Measurements from ENCODE around the gene ALPK3.

Gene ALPK3

DNA sequence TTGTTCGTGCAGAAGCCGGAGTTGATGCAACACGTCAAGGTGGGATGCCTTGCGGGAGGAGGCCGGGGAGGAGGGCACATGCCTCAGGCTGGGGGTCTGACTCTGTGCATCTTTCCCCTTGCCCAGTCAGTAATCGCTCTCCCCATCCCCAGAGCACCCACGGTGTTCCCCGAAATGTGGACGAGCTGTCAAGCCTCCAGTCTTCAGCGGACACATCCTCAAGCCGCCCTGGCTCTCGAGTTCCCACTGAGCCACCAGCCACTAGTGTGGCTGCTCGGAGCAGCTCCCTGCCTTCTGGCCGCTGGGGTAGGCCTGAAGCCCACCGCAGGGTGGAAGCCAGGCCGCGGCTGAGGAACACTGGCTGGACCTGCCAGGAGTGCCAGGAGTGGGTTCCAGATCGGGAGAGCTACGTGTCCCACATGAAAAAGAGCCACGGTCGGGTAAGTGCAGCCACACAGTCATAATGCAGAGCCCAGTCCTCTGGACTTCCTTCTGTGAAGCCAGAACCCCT lies 18.7 kb upstream of the ALPK3 start:
- no peak for DNase-seq (ENCODE audit: low spot score)
- TF ChIP-seq, protein P1, sequence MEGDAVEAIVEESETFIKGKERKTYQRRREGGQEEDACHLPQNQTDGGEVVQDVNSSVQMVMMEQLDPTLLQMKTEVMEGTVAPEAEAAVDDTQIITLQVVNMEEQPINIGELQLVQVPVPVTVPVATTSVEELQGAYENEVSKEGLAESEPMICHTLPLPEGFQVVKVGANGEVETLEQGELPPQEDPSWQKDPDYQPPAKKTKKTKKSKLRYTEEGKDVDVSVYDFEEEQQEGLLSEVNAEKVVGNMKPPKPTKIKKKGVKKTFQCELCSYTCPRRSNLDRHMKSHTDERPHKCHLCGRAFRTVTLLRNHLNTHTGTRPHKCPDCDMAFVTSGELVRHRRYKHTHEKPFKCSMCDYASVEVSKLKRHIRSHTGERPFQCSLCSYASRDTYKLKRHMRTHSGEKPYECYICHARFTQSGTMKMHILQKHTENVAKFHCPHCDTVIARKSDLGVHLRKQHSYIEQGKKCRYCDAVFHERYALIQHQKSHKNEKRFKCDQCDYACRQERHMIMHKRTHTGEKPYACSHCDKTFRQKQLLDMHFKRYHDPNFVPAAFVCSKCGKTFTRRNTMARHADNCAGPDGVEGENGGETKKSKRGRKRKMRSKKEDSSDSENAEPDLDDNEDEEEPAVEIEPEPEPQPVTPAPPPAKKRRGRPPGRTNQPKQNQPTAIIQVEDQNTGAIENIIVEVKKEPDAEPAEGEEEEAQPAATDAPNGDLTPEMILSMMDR (IDR thresholded peaks at IDR 0.05; ENCODE audit: extremely low read depth, missing control alignments) = no peak

DNA sequence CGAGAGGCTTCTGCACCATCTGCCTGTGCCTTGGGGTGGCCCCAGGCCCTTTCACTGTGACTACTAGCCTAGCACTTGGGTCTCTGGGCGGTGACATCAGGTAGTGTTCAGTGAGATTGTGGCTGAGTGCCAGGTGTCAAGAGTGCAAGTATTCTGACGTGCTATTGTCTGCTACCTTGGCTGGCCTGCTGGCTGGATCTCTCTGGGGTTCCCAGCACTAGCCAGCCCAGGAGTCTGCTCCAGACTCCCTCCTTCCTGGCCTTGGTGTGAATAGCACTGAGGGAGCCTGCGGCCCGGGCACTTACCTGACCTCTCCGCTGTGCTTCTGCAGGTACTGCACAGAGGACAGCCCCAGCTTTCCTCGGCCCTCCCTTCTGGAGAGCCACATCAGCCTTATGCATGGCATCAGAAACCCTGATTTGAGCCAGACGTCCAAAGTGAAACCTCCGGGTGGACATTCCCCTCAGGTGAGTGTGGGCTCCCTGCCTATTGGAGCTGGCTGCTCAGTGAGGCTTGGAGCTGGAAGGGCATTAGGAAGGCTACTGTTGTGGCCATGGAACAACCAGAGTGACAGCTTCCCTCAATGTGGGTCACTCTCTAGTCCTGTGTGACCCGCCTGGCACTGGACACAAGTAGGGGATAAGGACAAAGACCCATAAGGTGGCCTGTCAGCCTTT lies 17.5 kb upstream of the ALPK3 start:
- DNase-seq (ENCODE audit: low spot score) = no peak
- TF ChIP-seq, protein P1 (IDR thresholded peaks at IDR 0.05; ENCODE audit: extremely low read depth, missing control alignments) = no peak

DNA sequence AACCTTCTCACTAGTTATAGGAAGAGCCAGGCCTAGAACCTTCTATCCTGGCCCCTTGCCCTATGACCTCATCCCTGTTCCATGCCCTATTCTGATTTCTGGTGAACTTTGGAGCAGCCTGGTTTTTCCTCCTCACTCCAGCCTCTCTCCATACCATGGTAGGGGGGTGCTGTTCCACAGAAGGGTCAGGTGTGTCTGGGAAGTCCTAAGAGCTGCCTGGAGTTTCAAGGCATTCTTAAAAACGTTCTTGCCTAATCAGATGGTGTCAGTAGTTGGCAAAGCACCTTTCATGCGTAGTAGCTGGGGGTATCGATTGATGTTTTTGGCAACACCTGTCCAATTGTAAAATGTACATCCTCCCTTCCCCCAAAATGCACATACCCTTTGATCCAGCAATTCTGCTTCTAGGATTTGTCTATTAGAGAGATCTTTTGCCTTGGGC lies 16.8 kb upstream of the ALPK3 start:
- no peak for DNase-seq (ENCODE audit: low spot score)
- TF ChIP-seq, protein P1 (IDR thresholded peaks at IDR 0.05; ENCODE audit: extremely low read depth, missing control alignments) = no peak

DNA sequence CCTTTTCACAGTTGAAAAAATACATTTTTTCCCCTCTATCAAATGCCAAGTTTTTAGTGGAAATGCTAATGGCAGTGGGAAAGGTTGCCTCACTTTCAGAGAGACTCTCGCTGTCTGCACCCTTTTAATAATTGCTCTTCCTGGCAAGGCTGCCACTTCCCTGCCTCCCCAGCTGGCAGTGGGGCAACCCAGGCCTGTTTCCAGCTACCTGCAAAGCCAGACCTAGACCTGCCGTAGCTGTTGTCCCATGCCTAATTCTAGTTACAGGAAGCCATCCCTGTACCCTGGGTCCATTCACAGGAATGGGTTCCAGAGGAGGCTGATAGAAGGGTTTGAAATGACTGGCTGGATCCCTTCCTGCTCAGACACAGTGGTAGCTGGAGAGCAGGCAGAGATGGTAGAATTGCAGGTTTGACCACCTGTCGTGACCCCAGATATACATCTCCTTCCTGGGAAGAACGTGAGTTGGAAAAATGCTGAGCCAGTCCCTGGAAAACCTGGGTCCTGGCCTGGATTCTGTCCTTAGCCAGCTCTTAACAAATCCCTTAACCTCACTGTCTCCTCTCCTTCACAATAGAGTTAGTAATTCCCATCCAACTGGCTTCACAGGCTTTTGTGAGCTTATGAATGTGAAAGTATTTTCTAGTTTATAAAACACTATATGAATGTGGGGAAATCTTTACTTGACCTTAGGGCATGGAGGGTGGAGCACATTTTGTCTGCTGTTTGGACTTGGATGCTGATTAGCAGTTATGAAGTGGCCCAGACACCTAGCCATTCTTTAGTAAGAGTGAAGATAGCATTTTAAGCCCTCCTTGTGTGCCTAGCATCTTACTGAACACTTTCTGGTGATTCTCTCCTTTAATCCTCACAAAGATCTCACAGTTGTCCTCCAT lies 12.9 kb upstream of the ALPK3 start:
- DNase-seq (ENCODE audit: low spot score) = no peak
- TF ChIP-seq, protein P1 (IDR thresholded peaks at IDR 0.05; ENCODE audit: extremely low read depth, missing control alignments) = no peak

DNA sequence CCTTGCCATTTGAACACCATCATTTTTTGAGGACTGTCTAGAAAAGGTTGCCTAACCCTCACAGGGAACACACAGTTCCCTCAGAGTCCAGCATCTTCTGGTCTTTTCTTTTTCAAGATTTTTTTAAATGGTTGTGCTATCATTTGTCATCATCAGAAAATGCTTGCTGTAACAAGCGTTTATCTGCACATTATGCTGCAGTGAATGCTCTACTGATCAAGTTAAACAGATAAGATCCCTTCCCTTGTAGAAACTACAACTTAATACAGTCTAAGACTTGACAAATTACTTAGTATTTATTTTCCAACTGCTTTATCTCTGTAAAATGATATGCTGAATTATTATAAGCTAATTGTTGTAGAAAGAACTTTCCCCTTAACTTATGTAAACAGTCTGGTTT lies 11.9 kb upstream of the ALPK3 start:
- TF ChIP-seq, protein P1 (IDR thresholded peaks at IDR 0.05; ENCODE audit: extremely low read depth, missing control alignments) = no peak
- DNase-seq (ENCODE audit: low spot score) = no peak

DNA sequence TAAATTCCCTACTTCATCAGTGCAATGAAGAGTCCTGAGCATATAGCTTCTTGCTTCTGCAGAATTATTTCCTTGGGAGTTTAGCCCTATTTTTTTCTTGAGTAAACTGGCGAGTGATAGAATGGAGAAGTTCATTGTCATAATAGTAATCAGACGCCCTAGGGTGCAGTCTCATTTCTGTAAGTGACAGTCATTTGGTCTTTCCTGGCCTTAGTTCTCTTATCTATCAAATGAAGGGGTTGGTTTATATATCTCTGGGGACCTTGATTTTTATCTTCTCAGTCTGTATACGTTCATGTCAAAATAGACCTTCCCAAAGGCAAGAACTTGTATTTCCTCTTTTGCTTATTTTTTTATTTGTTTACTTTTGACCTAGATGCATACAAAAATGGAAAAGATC lies 9.9 kb upstream of the ALPK3 start:
- TF ChIP-seq, protein P1 (IDR thresholded peaks at IDR 0.05; ENCODE audit: extremely low read depth, missing control alignments) = no peak
- DNase-seq (ENCODE audit: low spot score) = no peak

Measured in GM20000 (cell line).